ENCODE data around the gene GMPS. TPM values are rescaled to one million over a fixed set of nuclear protein-coding genes. Genes with fewer than 3 reads are reported as not detected.

GMPS gene
- total RNA-seq, 2 donors from 2014 or later: 18.5 to 20.2 TPM

- intact Hi-C loops (cut with DNase I): no loop called here
- 75 to 81% methylated on average over 4 of the region's 4 CpGs for WGBS, 2 donors
- no peak for TF ChIP-seq POLR2A (IDR thresholded peaks at IDR 0.05)
- TF ChIP-seq, protein P1, sequence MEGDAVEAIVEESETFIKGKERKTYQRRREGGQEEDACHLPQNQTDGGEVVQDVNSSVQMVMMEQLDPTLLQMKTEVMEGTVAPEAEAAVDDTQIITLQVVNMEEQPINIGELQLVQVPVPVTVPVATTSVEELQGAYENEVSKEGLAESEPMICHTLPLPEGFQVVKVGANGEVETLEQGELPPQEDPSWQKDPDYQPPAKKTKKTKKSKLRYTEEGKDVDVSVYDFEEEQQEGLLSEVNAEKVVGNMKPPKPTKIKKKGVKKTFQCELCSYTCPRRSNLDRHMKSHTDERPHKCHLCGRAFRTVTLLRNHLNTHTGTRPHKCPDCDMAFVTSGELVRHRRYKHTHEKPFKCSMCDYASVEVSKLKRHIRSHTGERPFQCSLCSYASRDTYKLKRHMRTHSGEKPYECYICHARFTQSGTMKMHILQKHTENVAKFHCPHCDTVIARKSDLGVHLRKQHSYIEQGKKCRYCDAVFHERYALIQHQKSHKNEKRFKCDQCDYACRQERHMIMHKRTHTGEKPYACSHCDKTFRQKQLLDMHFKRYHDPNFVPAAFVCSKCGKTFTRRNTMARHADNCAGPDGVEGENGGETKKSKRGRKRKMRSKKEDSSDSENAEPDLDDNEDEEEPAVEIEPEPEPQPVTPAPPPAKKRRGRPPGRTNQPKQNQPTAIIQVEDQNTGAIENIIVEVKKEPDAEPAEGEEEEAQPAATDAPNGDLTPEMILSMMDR (IDR thresholded peaks at IDR 0.05): no peak
- H3K27me3 ChIP-seq: no peaks in the 10 kb centered on the region
- H3K4me1 ChIP-seq: no peaks in the 10 kb centered on the region
- no peaks in the 10 kb centered on the region for H3K9me3 ChIP-seq
- no peaks in the 10 kb centered on the region for H3K36me3 ChIP-seq (replicated peaks in 1 of 2; ENCODE audit: insufficient read depth in 1 of 2, low read depth in 2 of 2)
- ATAC-seq: no peak
- no peak for DNase-seq
- H3K27ac ChIP-seq: no peak overlapping the region
- no peak overlapping the region for H3K4me3 ChIP-seq
These were observed 102.6 kb downstream of the GMPS start for GRCh38 chr3:155972885-155973584.

GRCh38 chr3:155978324-155978723 is 107.9 kb downstream of the GMPS start:
- Histone ChIP-seq H3K36me3 (replicated peaks in 1 of 2; ENCODE audit: insufficient read depth in 1 of 2, low read depth in 2 of 2) (no peaks in the 10 kb centered on the region), H3K27ac (no peak overlapping the region), H3K4me3 (no peak overlapping the region), H3K4me1 (no peaks in the 10 kb centered on the region), H3K9me3 (no peaks in the 10 kb centered on the region), H3K27me3 (no peaks in the 10 kb centered on the region)
- no peak for ATAC-seq
- 80 to 90% methylated on average over 3 of the region's 3 CpGs for WGBS, 2 donors
- intact Hi-C loops (cut with DNase I): no loop called here
- TF ChIP-seq, protein P1 (IDR thresholded peaks at IDR 0.05): peak in 1 of 7 experiments; percentile 14
- TF ChIP-seq POLR2A (IDR thresholded peaks at IDR 0.05): no peak
- DNase-seq: no peak

DNA sequence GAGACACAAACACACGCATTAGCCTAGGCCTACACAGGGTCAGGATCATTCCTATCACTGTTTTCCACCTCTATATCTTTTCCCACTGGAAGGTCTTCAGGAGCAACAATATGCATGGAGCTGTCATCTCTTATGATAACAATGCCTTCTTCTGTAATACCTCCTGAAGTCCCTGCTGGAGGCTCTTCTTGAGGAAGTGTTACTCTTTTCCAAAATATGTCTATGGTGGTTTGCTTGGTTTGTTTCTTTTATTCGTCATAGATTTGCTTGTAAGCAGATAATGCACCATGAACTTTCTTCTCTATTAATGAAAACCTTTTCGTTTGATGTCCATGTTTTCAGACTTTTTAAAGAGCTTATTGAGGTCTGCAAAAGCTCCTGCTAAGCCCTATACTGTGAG is 109.3 kb downstream of the GMPS start:
- Histone ChIP-seq H3K4me1 (peaks cover 8% of the 10 kb centered on the region), H3K36me3 (replicated peaks in 1 of 2; ENCODE audit: insufficient read depth in 1 of 2, low read depth in 2 of 2) (no peaks in the 10 kb centered on the region), H3K27me3 (no peaks in the 10 kb centered on the region), H3K4me3 (no peak overlapping the region), H3K27ac (no peak overlapping the region), H3K9me3 (no peaks in the 10 kb centered on the region)
- DNase-seq (no peak), ATAC-seq (no peak)
- TF ChIP-seq, protein P1 (IDR thresholded peaks at IDR 0.05): no peak
- TF ChIP-seq POLR2A (IDR thresholded peaks at IDR 0.05): no peak
- intact Hi-C loops (cut with DNase I): no loop called here
- 77 to 79% methylated on average over 3 of the region's 3 CpGs for WGBS, 2 donors

- Histone ChIP-seq H3K27me3 (no peaks in the 10 kb centered on the region), H3K36me3 (replicated peaks in 1 of 2; ENCODE audit: insufficient read depth in 1 of 2, low read depth in 2 of 2) (no peaks in the 10 kb centered on the region), H3K4me1 (peaks cover 8% of the 10 kb centered on the region), H3K9me3 (no peaks in the 10 kb centered on the region), H3K4me3 (no peak overlapping the region), H3K27ac (no peak overlapping the region)
- TF ChIP-seq POLR2A (IDR thresholded peaks at IDR 0.05): no peak
- TF ChIP-seq, protein P1 (IDR thresholded peaks at IDR 0.05): no peak
- intact Hi-C loops (cut with DNase I): no loop called here
- 80 to 82% methylated on average over 3 of the region's 3 CpGs for WGBS, 2 donors
- DNase-seq: no peak
- ATAC-seq: no peak
These were observed 111.2 kb downstream of the GMPS start for GRCh38 chr3:155981669-155982068.
